HG02981 (cell line): ENCODE results near the gene LHX3.
"Not testable (repeated sequence)": the region's sequence is repeated elsewhere in the genome, so short reads cannot be mapped to it uniquely, and the experiment has no call there.

Experiments used
- ATAC-seq: cut with Tn5 transposase; IDR thresholded peaks from one replicate; pipeline ENCODE4 v1.9.1; 2021; ENCODE audit warnings: mild to moderate bottlenecking, moderate library complexity; ENCODE audit not compliant: unreplicated experiment

Gene LHX3

DNA sequence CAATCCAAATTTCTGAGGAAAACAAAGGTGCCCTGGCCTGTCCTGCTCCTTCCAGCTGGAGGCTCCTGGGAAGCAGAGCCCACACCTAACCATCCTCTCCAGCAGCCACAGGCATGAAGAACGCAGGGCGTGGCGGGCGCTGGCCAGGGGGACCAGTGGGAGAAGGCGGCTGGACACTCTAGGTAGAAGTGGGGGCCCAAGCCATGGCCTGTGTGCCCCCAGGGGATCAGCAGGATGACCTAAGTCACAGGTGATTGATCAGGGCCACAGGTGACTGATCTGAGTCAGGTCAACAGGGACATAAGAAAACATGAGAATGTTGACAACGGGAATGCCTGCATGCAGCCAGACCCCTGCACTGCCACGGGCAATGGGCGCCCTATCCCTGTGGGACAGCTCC, 37.3 kb upstream of the LHX3 start:
- ATAC-seq: no peak

DNA sequence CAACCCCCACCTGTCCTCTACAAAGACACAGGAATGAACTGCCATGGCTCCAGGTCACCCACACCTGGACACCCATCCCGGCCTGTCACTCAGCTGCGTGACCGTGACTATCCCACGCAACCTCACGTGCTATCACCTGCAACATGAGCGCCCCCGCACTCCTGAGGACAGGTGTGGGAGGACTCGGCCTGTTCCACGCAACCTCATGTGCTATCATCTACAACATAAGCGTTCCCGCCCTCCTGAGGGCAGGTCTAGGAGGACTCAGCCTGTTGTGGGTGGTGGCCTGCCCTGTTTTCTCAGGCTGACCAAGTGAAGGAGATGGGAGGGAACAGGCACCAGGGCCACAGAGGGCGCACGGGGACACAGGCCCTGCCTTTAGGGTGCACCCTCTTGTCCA, 36.6 kb upstream of the LHX3 start:
- no peak for ATAC-seq

DNA sequence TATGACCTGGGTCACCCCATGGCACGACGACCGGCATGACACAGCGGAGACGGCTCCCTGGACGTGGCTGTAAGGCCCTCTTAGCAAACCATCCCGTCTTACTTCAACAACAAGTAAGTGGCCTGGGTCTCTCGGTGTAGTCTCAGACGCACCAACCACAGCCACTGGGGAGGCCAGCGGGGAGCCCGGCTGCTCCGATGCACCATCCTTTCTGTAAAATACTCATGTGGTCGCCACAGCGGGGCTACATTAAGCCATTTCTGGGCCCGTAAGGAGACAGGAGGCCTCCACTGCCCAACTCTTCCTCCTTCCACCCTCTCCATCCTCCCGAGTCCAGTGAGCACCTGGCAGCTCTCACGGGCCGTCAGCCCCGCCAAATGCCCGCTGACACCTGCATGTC, 36.0 kb upstream of the LHX3 start:
- ATAC-seq: no peak

DNA sequence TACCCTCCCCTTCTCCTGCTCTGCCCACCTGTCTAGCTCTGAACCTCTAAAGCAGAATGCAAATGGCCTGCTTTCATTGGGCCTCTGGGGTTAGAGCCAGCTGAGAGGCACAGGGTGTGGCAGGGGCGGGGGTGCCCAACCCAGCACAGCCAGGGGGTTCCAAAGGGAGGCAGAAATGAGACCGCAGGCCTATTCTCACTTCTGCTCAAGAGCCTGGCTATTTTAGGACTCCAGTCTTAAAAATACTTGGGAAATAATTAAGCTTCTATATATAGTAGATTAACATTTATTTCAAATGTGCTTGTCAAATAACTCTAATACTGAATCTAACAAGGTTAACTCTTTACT, 35.0 kb upstream of the LHX3 start:
- no peak for ATAC-seq

DNA sequence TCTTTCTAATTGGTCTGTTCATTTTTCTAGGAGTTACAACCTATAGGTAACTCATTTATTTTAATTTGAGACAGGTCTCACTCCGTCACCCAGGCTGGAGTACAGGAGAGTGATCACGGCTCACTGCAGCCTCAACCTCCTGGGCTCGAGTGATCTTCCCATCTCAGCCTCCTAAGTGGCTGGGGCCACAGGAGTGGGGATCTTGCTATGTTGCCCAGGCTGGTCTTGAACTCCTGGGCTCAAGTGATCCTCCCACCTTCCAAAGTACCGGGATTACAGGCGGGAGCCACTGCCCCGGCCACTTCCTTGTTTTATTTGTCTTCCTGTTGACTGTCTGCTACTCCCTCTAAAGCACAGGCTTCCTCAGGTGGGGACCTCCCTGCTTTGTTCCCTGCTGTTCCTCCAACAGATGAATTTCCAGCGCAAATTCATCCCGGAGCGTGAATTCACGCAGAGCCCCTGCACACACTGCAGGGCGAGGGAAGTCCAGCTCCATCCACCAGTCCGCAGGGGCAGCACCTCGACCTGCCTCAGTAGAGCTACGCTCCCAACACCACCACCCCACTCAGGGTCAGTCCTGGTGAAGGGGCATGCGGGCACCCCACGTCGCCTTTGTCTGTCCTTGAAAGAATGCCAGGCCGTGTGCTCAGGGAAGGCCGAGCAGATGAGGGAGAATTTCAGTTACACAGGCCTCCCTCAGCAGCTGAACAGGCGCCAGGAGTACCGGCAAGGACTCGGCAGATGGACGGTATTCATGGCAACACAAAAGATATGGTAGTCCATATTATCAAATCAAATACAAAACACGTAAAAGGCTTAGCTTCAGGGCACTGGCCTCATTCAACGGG, 34.4 kb upstream of the LHX3 start:
- ATAC-seq: no peak

DNA sequence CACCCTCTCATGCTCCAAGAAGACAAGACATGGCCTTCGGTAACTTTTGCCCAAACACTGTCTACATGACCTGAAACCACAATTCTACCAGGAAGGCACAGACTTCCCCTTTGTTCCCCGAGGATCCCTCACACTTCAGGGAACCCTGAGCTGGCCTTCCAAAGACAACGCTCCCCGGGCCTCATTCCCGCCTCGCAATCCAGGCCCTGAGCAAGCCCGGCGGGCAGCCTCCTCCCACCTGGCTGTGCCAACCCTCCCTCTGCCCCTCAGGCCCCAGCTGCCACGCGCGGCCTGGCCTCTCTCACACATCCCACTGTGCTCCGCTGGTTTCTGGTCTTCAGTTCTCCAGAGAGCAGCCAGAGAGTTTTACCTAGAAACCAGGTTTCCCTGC, 33.4 kb upstream of the LHX3 start:
- no peak for ATAC-seq

DNA sequence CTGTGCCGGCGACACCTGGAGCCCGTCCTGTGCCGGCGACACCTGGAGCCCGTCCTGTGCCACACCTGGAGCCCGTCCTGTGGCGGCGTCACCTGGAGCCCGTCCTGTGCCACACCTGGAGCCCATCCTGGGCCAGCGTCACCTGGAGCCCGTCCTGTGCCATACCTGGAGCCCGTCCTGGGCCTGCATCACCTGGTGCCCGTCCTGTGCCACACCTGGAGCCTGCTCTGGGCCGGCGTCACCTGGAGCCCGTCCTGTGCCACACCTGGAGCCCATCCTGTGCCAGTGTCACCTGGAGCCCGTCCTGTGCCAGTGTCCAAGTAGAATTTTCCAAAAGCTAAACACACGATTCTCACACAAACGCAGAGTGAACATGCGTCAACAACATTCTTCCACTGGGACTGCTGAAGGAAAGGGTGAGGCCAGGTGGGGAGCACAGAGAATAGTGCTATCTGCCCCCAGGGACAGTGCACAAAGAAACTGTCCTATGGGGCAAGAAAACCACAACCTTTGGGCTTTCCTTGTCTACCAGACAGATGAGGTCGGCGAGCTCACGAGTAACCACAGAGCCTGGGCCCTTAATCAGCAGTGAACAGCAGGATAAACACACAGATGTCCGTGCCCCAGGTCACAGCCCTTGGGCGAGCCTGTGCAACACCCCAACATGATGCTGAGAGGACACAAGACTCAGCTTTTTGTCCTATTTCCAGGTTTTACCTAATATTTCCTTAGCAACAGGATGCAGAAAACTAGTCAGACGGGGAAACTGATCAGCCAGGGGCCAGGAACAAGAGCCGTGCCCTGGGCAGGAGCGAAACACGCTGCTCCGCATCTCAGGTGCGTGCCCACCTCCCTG, 32.8 kb upstream of the LHX3 start:
- no peak for ATAC-seq

DNA sequence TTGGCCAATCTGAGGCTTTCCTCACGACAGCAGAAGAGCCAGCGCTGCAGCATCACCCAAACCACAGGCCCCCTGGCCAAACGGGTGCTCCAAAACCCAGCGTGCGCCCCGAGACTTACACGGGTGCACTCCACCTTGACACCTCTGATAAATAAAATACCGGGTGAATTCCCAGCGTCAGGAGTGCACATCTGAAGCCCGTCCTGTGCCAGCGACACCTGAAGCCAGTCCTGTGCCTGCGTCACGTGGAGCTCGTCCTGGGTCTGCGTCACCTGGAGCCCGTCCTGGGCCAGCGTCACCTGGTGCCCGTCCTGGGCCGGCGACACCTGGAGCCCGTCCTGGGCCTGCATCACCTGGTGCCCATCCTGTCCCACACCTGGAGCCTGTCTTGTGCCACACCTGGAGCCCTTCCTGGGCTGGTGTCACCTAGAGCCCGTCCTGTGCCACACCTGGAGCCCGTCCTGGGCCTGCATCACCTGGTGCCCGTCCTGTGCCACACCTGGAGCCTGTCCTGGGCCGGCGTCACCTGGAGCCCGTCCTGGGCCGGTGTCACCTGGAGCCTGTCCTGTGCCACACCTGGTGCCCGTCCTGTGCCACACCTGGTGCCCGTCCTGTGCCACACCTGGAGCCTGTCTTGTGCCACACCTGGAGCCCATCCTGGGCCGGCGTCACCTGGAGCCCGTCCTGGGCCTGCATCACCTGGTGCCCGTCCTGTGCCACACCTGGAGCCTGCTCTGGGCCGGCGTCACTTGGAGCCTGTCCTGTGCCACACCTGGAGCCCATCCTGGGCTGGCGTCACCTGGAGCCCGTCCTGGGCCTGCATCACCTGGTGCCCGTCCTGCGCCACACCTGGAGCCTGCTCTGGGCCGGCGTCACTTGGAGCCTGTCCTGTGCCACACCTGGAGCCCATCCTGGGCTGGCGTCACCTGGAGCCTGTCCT, 31.8 kb upstream of the LHX3 start:
- not testable (repeated sequence) for ATAC-seq

DNA sequence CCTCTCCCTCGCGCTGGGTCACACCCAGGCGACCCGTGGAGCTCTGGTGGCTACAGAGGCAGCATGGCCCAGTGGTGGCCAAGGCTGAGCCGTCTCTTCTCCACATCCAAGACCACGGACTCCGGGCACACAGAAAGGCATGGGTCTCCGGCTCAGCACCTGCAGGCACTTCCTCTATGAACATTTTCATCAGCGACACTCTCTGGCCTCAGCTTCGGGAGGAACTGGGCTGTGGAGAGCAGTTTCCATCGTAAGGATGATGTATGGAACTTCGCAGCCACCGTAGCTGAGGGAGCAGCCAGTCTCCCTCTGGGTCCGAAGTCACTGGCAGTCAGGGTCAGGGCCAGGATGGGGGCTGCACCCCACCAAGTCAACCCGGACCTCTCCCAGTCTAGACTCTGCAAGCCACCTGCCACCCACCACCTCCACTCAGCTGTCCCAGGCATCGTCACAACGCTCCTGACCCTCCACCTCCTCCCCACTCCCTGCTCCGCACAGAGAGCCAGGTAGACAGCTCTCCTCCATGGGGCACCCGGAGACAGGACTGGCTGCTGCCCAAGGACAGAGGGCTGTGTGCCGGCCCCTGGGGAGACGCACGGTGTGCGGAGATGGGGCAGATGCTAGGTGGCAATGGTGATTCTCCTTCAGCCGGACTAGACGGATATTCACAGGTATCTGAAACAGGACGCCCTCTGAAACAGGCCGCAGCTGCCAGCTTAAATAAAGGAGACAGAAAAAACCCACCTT, 31.0 kb upstream of the LHX3 start:
- ATAC-seq: no peak

DNA sequence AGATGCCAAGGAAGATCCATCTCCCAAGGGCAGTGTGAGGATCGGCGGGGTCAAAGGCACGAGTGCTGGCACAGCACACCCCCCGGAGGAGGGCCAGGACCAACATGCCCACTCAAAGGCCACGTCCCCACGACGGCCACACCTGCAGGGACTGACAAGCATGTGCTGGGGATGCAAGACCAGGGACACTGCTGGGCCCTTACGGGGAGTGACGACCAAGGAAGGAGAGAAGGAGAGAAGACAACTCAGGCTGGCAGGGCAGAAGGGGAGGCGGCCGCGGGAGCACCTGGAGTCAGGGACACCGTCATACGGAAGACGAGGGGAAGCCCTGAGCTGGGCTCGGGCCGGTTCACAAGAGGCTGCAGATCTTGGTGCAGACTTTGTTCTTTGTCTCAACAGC, 30.2 kb upstream of the LHX3 start:
- ATAC-seq: no peak

DNA sequence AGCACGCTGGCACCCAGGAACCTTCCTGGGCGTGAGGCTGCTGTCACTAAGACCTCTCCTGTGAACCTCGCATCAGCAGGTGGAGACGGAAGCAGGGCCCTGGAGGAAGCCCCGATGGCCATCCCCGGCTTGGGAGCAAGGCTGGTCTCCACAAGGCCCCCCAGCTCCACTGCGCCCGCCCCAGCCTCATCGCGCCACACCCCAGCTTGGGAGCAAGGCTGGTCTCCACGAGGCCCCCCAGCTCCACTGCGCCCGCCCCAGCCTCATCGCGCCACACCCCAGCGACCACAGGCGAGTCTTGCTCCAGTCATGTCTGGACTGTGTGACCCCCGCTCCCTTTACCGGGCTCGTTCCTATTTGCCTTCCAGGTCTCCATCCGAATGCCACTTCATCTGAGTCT, 29.7 kb upstream of the LHX3 start:
- no peak for ATAC-seq

DNA sequence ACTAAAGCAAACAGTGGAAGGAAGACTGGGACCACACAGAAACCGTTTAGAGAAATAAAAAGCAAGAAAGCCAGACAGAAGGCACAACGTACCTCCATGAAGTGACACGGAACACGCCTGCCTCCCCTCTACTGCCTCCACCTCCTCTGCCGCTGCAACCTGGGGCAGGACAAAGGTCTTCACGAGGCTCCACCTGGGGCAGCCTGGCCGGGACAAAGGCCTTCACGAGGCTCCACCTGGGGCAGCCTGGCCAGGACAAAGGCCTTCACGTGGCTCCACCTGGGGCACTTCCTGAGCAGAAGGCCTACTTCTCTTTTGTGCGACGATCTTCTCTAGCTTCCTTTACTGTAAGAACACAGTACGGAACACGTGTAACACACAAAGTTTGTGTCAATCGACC, 28.9 kb upstream of the LHX3 start:
- ATAC-seq: no peak

DNA sequence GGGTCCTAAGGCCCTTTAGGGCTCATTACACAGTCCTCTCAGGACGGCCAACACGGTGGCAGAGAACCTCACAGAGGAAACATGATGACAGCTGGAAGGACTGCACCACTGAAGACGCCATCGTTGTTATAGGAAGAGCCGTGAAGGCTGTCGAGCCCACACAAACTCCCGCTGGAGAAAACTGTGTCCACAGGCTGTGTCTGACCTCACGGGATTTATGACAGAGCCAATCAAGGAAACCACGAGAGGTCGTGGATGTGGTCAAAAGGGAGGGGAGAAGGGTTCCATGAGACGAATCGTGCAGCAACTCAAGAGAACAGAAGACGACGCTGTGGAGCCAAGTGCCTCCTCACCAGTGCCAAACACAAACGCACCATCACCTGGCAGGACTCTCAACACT, 28.5 kb upstream of the LHX3 start:
- no peak for ATAC-seq

DNA sequence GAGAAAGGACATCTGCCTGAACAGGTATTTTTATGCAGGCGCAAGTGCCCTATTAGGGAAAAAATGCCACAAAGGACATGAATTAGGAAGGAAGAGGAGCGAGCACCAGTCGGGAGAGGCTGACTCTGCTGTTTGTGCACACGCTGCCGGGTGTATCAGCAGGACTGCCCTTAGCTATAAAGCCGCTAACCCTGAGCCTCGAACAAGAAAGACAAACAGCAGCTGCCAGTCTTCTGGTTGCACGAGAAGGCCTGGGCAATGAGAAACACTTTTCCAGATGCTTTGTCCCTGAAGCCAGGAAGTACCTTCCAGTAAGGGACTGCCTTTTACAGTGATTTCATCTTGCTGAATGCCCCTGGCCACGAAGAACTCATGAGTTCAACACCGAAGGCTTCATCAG, 28.0 kb upstream of the LHX3 start:
- no peak for ATAC-seq

DNA sequence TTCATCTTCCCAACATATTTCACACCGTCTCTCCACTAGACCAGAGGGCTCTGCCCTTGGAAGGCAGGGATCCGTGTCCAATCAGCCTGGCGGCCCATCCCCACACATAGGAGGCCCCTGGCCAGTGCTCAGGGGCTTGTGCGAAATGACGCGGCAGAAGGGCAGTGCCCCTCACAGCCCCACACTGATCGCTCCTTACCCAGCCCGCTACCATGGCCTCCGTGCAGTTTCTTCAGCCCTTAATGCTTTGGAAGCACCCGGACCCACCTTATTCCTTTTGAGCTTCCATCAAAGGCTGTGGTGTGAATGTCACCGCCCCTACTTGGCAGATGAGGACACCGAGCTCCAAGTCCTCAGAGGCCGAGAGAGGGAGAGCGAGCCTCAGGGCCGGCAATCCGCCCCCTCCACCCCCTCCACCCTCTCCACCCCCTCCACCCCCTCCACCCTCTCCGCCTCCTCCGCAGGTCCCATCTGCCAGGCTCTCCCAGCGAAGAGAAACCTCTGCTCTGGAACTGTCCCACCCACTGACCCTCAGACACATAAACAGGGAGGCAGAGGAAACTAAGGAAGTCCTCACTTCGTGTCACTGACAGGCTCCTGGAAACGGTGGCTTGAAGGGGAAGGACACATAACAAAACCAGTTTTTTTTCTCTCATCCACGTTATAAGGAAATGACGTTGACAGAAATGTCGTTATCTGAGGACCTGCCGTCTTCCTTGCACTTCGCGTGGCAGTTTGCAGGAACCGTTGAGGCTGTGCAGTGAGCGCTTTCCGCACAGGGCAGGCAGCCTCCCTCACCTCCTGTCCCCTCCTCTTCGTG, 26.8 kb upstream of the LHX3 start:
- no peak for ATAC-seq

DNA sequence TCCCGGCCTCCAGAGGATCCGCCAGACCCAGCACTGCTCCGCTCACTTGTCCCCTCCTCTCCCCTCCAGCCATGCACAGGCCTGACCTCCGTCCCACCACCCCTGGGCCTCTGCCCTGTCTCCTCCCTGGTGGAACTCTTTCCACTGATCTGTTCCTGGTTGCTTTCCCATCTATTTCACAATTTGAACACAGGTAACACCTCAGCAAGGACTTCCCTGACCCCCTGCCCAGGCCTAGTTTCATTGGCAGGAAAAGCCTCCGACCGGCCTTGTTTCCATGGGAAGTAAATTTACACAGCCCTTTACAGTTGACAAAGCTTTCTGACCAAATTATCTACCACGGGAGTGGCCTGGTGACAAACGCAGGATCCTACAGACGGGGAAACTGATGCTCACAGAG, 25.8 kb upstream of the LHX3 start:
- no peak for ATAC-seq

DNA sequence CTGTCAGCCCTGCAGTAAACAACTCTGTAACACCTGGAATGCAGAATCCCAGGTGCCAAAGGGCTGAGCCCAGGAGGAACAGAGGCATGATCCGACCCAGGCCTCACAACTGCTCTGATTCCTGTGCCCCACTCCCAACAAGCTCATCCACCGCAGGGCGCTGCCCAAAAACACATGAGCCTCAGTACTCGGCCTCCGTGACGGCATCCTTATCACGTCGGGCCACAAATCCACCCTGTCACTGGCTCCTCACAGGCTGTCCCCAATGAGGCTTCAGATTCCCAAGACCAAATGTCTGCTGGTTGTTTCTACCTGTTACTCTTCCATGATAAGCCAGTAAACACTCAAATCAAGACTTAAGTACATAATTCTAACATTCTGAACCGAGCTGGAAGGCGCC, 25.4 kb upstream of the LHX3 start:
- ATAC-seq: no peak

DNA sequence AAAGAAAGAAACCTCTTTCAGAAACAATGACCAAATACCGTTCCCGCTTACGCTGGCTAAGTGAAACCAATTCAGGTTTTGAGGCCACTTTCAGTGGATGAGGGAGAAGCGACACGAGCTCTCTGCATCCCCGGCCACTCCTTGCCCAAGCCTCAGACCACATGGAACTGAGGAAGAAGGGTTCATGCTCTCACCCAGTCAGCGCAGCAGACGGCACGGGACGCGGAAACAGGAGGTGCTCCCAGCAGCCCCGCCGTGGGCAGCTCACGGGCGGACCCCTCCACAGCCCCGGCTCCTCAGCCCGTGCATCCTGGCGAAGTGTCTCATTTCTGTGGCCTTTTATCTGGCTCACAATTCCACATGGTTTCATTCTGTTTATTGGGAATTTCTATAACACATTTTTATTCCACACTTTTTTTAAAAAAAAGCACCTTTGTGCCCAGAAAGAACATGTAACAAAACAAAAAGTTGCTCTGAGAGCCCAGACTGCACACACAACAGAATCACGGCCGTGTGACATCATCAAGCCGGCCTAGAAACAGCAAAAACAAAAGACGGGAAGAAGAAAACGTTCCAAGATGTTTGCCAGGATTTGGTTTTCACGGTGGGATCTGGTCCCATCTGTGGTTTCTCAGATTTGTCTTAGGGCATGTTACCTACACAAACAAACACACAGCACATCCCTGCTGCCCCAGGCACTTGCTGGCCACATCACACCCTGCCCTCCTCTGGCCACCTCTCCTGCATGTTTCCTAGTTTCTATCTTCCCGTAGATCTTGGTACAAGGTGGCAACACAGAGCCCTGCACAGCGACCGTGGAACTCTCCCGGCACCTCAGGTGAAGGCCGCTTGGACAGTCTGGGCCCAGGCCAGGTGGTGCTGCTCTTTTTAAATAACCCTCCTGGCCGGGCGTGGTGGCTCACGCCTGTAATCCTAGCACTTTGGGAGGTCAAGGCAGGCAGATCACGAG, 24.5 kb upstream of the LHX3 start:
- ATAC-seq: no peak
